GM21825 (cell line): ENCODE measurements around the gene AOPEP.

Source experiments
- ATAC-seq: cut with Tn5 transposase; IDR thresholded peaks from one replicate; pipeline ENCODE4 v1.9.1; 2021; ENCODE audit warnings: mild to moderate bottlenecking, moderate library complexity; ENCODE audit not compliant: unreplicated experiment

Gene AOPEP

DNA sequence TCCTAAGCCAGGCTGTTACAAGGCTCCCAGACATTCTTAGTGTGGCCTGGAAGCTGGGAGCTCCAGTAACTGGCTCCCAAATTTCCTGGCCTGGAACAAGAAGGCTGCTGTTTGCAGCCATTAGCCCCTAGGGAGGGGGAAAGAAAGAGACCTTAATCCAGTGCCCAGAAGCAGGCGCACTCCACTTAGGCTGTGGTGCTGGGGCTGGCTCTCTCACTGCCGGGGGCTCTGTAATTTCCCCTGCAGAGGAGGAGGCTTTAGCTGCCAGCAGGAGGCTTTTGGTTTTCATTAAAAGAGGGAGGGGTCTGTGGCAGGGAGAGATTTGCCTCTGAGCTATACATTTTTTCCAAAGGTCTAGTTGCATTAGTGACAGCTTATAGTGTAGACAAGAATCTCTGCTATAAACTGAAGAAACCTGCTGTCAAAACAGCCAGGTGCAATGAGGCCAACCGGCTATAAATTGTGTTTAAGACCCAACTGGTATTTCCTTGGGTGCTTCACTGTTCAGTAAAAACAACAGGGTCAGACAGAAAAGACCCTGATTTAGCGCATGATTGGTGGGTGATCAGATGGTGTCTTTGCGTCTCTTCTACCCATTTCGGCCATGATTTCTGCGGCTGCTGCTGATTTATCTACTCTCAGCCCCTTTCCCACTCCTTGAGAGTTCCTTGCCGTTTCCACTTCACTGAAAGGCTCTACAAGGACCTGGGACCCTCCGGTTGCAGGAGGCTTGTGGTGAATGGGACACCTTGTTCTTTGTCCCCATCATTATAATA lies 254.6 kb downstream of the AOPEP start:
- no peak for ATAC-seq

DNA sequence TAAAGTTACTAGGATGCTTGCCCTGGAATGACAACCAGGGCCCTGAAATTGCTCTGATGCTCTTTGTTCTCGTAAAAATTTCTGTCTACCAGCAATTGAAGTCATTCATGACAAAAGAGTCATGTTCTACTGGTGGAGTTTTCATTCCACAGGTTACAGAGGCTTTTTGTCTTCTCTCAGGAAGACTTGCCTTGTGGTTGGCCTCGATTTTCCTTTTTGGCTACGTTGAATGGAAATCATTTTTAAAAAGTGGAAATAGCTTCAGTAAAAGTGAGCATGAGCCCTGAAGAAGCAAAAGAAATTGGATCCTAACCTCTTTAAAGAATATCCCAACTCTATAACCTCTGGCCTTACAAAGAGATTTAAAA lies 255.2 kb downstream of the AOPEP start:
- no peak for ATAC-seq

DNA sequence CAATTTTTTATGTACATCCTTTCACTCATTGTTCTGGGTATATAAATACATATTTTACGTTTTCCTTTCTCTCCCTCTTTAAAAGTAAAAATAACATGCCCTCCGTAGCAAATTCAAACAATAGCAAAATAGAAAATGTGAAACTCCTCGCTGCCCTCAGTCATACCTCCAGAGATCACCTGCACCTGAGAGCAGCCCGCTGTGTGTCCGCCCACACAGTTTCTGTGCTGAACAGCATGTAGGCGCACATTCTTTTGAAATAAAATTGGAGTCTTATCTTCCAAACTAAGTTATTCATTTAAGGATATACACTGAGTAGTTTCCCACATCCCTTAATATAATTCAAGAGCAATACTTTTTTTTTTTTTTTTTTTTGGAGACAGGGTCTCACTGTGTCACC lies 255.7 kb downstream of the AOPEP start:
- ATAC-seq, result no peak

DNA sequence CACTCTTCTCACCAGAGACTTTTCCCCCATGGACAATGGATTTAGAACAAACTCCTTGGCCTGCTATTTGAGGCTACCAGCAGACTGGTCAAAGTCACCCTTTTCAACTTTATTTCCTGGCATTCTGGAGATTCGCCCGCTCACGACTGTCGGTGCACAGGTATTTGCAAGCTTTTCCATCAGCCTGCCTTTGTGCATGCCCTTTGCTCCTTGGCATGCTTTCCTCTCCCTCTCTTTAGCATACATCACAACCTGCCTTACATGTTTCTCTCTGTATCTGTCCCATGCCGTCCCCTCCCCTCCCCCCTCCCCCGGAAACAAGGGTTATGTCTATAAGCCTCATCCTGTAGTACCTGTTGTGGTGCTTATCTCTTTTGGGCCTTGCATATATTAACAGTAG lies 257.1 kb downstream of the AOPEP start:
- no peak for ATAC-seq

DNA sequence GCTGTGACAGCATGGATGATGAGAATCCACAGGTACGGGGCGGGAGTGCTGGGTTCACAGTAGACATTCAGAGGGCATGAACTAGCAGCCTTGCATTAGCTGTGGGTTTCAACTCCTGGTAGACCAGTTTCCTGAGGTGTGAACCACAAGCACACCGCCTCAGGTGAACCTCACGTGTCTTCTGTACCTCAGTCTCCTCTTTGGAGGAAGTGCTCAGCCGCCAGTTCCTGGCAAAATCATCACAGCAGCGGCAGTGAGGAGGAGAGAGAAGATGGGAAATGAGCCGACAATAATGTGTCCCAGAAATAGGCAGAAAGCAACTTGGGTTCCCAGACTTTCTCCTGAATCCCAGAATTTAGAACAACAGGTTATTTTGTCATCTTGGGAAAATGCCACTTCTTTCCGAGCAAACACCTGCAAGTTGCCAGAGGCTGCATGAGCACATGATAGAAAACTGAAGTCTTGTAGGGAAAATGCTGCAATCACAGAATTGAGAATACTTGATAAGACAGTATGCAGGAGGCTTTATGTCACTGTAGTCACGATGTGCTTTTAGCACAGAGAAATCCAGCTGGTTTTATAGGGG lies 258.5 kb downstream of the AOPEP start:
- ATAC-seq, result no peak

DNA sequence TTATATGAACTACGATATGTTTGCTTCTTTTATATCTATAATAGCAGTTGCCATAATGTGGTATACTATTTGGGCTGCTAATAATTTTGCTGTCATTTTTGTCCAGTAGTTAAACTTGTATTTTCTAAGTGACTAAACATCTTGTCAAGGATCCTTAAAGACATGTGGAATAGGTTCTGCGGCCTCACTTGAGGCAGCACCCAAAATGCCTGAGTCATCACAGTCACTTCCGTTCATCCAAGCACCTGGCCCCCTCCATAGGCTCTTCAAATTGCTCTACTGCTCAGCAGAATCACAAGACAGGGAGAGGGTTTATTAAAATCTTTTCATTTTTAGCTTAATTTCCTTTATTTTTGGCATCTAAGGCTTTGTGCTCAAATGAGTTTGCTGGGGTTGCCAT lies 259.1 kb downstream of the AOPEP start:
- no peak for ATAC-seq

DNA sequence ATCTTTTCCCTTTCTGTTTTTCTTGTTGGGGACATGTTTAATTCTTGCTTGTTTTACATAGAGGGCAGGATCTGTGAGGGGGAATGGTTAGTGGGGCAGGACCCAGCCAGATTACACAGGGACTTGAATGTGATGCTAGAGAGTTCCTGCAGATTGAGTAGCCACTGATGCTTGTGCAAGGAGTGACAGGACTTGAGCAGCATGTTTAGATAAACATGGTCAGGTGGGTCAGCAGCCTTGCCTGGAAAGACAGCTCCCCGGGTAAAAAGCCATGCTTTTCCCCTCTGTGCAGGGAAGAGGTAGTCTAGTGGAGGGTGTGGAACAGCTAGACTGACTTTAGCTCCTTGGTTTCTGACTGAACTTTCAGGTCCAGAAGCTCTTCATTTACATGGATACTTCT lies 261.2 kb downstream of the AOPEP start:
- no peak for ATAC-seq

DNA sequence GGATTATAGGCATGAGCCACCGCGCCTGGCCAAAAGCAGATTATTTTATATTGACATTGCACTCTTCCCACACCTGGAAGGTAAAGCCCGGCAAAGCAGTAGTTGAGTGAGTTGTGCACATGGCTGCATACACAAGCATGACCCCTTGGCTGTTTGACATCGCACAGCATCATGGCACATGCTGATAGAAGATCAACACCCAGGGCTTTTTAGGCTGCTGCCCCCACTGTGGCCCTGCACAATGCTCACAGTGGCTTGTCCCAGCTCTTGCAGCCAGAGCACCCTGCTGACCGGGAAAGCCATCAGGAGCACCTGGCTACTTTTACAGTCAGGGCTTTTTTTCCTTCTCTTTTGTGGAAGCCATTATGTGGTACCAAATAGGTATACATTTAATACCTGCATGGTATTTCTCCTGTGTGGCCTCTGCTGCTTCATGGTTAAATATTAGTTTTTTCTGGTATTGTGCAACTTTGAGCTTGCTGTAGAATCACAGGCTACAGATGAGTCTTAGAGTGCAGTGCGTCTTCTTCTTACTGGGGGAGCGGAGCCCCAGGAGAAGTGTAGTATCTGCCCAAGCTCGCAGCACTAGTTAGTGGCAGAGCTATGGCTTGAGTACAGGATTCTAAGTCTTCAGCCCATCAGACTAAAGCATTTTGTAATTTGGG lies 264.5 kb downstream of the AOPEP start:
- ATAC-seq, result no peak

DNA sequence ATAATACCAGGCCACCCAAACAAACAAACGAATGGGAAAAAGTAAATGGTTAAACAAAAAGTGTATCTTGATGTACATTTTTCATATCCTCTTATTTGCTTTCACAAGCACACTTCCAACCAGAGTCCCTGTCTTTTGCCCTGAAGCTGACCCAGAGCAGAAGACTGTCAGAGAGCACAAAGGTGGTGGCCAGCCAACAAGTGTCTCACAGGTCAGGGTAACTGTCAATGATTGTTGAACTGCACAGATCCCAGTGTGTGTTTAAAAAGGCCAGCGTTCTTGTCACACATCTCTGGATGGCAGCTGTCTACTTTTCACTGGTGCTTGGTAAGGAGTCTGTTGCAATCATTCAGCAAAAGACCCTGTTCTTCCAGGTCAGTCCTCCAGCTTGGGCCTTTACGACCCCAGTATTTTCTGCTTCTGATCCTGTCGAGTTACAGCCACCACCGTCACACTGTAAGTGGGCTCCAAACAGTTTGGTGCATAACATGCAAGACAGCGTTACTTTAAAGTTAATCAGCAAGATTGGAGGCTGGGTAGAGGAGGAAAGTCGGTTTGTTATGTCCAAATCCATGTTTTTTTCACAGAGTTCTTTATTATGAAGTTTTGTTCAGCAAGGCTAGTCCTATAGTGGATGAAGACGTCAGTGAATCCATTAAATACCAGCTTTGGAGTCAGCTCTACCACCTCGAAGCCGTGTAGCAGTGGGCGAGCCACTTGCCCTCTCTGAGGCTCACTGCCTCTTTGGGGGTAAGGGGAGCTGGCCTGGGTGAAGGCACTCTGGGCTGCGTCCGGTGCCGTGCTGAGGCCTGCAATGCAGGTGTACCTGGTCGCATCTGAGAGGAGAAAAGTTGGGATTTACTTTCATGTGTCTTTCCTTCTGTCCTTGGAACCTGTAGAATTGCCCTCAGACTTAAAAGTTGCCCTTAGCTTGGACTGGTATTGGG lies 265.7 kb downstream of the AOPEP start:
- no peak for ATAC-seq

DNA sequence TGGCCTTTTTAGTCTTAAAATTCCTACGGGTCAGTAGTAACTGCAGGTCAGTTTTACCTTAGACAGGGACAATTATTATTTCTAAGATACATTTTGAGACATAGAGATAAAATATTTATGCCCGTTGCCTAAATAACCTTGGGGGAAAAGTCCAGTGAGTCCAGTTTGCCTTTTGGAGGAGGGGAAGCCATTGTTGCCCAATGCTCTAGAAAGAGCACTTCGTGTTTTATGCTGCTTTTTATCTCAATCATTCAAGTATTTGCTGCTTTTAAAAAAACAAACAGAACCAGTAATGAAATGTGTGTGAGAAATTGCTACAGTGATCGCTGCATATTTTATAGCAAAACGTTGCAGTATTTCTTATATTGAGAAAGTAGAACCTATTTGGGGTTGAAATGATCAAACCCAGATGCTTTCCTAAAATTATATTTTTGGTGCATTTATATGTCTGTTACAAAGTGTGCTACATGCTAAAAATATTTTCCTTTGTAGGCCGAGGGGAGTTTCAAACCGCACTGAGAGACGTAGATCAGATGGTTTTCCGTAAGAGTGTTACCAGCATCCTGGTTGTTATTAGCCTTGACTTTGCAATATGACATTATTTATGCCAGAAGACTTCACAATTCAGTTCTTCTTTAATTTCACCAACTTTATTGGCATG lies 266.8 kb downstream of the AOPEP start:
- ATAC-seq, result no peak

DNA sequence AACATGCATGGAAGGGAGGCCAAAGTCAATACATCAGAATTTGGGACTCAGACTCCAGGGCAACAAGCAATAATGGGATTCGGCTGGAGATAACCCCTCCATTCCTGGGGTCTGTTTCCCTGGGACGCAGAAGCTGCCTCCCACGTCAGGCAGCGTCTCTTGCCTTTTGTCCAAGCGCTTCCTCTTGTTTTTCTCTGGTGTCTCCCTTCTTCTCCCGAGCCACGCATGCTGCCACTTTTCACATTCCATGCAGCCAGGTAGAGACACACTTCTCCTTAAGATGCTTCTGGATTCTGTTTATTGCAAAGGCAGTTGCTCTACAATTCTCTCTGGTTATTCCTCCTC lies 267.3 kb downstream of the AOPEP start:
- ATAC-seq, result no peak

DNA sequence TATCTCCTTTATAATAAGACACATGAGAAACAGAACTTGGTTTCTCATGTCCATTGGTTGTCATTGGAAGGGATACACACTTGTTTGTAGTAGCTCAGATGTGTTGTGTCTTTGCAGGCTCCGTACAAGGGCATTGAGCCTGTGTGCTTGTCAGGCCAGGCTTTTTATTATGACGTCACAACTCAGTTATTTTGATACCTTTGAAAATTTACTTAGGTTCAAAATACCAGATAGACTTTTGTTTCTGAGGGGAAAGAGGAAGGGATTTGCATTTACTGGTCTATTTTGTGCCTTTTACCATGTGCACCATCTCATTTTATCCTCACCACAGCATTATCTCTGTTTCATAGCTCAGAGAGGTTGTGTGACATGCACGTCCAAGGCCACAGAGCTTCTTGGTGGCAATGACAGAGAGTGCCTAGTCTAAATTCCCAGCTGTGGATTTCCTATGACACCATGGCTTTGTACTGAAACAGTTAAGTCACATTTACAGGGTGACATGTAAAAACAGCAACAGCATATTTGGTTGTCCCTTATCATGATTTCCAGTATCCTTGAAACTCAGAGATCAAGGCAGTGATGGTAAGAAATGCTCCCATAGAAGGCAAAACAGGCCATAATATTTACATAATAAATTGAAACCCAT lies 268.7 kb downstream of the AOPEP start:
- no peak for ATAC-seq

DNA sequence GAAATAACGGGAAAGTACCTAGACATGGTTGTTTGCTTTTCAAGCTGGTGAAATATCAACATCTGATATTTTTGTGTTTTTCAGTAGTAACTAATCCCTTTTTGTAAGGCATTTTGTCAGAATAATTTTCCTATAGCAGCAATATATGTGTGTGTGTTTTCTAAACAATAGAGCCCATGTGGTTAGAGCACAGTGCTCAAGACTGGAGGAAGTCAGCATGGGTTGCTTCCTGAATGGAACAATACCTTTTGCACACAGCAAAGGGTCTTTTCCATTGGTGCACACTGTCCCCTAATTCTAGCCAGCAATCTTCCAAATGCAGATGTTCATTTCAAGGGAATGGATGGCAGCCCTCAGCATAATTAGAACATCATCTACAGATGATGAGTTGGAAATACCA lies 270.1 kb downstream of the AOPEP start:
- no peak for ATAC-seq

DNA sequence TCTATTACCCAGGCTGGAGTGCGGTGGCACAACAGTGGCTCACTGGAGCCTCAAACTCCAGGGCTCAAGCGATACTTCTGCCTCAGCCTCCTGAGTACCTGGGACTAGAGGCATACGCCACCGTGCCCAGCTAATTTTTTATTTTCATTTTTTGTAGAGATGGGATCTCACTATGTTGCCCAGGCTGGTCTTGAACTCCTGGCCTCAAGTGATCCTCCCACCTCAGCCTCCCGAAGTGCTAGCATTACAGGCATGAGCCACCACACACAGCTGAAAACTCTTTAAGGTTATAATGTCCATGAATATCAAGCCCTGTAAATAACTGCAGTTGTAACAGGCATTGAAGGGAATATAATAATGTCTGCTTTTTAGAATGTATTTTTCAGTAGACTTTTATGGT lies 271.2 kb downstream of the AOPEP start:
- ATAC-seq, result no peak

DNA sequence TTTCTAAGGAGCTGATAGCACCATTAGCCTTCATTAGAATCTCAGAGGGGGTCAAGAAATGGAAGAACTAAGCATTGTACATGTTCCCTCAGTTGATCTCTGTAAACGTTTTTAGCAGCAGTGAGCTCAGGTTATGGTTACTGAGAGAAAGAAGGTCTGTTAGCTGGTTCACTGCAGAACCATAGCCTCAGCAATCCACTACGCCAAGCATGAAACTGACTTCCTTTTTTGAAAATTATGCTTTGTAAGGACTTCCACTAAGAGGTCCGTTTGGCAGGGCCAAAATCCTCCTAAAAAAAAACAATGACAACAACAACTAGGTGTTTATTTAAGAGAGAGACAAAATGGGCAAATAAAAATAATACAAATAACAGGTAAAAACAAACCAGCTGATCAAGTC lies 273.3 kb downstream of the AOPEP start:
- no peak for ATAC-seq

DNA sequence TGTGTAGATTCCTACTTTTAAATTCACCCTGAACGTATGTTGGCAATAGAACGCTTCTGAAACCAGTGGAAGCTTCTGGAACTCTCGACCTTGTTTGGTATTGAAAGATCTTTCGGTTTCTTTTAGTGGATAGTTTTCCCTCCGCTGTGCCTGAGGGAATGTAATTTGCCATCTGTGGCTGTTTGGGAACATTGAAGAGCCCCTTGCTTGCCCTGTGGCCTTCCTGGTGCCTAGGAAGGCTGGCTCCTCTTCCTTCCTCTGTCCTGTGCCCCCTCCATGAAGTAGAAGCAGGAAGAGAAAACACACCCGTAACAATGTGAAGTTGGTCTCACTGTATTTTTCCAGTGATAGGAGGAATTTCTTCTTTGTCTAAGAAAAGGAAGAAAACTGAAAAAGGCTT lies 274.3 kb downstream of the AOPEP start:
- no peak for ATAC-seq

DNA sequence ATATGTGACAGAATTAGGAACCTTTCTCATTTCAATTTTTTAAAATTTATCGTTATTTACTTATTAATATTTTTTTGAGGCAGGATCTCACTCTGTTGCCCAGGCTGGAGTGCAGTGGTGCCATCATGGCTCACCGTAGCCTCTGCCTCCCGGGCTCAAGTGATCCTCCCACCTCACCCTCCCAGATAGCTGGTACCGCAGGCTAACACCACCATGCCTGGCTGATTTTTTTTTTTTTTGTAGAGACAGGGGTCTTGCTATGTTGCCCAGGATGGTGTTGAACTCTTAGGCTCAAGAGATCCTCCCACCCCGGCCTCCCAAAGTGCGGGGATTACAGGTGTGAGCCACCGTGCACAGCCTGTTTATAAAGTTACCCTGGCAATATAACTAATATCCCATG lies 275.2 kb downstream of the AOPEP start:
- no peak for ATAC-seq

DNA sequence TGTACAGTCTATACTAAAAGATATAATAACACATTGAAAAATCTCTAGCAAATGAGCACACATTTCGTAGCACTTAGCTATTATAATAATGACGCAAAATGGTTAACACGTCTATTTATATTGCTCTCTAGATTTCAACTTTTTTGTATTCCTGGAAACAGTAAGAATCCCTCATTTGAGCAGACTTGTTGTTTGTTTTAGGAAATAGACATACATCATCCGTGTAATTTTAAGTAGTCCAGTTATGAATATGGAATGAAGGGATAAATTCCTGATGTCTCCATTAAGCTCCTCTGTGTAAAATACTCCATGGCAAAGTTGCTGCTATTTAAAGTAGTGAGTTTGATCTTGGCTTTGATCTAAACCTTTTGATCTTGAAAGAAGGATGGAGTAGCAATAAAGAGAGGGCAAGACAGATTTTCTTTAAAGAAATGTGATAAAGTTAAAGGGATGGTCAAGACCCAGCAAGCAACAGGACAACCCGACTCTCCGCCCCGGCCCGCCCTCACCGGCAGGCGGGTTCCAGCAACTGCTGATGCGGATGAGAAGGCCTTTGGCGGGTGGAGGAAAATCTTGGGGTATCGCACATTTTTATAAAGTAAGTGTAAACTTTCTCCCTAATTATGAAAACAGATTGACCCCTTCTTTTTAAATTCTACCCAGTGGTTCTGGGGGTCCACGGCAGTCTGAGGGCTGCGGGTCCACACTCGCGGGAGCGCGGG lies 277.4 kb downstream of the AOPEP start:
- no peak for ATAC-seq

DNA sequence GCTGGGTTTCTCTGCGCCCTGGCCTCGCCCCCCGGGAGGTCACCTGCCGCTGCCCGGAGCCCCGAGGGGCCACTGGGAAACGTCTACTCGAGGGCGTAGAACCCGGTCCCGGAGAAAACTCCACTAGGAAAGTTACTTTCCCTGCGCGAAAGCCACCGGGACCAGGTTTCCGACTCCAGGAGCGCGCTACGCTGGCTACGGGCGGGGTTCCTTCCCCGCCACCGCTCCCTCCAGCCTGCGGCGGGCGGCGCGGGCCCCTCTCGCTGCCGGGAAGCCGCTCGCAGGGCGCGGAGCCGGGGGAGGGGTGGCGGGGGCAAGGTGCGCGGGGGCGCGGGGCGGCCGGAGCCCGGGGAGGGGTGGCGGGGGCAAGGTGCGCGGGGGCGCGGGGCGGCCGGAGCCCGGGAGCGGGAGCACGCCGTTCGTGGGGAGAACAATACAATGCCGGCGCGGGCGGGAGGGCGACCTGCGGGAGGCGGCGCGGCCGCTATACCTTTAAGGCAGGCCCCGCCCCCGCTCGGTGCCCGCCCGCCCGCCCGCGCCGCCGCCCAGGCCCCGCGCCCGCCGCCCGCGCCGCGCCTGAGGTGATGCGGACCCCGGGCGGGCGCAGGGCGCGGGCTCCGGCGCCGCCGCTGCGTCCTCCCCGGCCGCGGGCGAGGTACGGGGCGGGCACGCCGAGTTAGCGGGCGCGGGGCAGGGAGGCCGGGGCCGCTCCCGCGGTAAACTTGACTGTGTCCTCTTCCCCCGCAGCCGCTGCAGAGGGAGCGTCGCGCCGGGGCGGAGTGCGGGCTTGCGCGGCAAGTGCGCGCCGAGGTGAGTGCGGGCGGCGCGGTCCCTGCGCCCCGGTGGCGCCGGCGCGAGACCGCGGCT lies 278.1 kb downstream of the AOPEP start:
- ATAC-seq, result peak; percentile 65
